RWPE2 (cell line): ENCODE results near the gene WDR27.

Experiments used
- ATAC-seq: fragments of 200-7000 bp; cut with Tn5 transposase; 3 replicates; pipeline ENCODE4 v1.9.1; 2021; ENCODE audit warnings: low read depth
- DNase-seq: peaks from one replicate; pipeline ENCODE4 v3.0.0-alpha.2; 2020; ENCODE audit warnings: low spot score
- H3K27ac ChIP-seq: fragments of 450-650 bp; 2 replicates; pipeline ENCODE4 v1.5.1; 2017; ENCODE audit warnings: mild to moderate bottlenecking; ENCODE audit not compliant: poor library complexity, severe bottlenecking
- H3K27me3 ChIP-seq: fragments of 250-450 bp; sonication (Bioruptor Pico); 2 replicates; pipeline ENCODE4 v1.5.1; 2021; ENCODE audit warnings: mild to moderate bottlenecking, moderate library complexity; ENCODE audit not compliant: insufficient read depth, poor library complexity, severe bottlenecking
- H3K36me3 ChIP-seq: fragments of 250-450 bp; sonication (Bioruptor Pico); 2 replicates; pipeline ENCODE4 v1.5.1; 2020; ENCODE audit warnings: low read depth, mild to moderate bottlenecking, moderate library complexity
- H3K4me1 ChIP-seq: fragments of 250-450 bp; sonication (Bioruptor Pico); 2 replicates; pipeline ENCODE4 v1.5.1; 2021; ENCODE audit warnings: mild to moderate bottlenecking, moderate library complexity; ENCODE audit not compliant: insufficient read depth, poor library complexity, severe bottlenecking
- H3K4me3 ChIP-seq: fragments of 250-450 bp; sonication (Bioruptor Pico); 2 replicates; pipeline ENCODE4 v1.5.1; 2021; ENCODE audit warnings: mild to moderate bottlenecking, moderate library complexity; ENCODE audit not compliant: severe bottlenecking
- H3K9me3 ChIP-seq: fragments of 250-450 bp; sonication (Bioruptor Pico); 2 replicates; pipeline ENCODE4 v1.5.1; 2021; ENCODE audit warnings: mild to moderate bottlenecking, moderate library complexity; ENCODE audit not compliant: severe bottlenecking
- TF ChIP-seq, protein P1 (sequence below): fragments of 450-650 bp; IDR thresholded peaks from one replicate; pipeline ENCODE4 v1.5.1; 2017; ENCODE audit warnings: mild to moderate bottlenecking, moderate library complexity; ENCODE audit not compliant: poor library complexity, severe bottlenecking

WDR27 gene

DNA sequence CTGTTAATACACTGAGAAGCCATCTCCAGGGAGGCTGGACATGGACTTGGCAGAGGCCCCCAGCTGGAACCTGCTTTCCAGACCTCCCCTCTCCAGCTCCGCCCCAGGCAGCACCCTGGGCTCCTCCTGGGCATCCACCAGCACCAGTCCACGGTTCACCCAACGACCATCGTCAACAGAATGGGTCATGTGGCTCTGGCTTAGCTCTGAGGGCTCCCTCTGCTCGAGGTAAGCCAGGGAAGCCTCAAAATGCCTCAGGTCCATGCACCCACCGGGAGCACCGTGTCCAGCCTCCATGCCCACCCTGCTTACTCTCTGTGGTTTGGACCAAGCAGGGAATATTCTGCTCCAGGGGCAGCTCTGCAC lies 40.5 kb downstream of the WDR27 start:
- Histone ChIP-seq H3K4me3 (no peak overlapping the region), H3K36me3 (peaks cover 32% of the 10 kb centered on the region), H3K27me3 (no peaks in the 10 kb centered on the region), H3K4me1 (no peaks in the 10 kb centered on the region), H3K27ac (no peak overlapping the region), H3K9me3 (no peaks in the 10 kb centered on the region)
- ATAC-seq (no peak), DNase-seq (no peak)
- TF ChIP-seq, protein P1, sequence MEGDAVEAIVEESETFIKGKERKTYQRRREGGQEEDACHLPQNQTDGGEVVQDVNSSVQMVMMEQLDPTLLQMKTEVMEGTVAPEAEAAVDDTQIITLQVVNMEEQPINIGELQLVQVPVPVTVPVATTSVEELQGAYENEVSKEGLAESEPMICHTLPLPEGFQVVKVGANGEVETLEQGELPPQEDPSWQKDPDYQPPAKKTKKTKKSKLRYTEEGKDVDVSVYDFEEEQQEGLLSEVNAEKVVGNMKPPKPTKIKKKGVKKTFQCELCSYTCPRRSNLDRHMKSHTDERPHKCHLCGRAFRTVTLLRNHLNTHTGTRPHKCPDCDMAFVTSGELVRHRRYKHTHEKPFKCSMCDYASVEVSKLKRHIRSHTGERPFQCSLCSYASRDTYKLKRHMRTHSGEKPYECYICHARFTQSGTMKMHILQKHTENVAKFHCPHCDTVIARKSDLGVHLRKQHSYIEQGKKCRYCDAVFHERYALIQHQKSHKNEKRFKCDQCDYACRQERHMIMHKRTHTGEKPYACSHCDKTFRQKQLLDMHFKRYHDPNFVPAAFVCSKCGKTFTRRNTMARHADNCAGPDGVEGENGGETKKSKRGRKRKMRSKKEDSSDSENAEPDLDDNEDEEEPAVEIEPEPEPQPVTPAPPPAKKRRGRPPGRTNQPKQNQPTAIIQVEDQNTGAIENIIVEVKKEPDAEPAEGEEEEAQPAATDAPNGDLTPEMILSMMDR: no peak

DNA sequence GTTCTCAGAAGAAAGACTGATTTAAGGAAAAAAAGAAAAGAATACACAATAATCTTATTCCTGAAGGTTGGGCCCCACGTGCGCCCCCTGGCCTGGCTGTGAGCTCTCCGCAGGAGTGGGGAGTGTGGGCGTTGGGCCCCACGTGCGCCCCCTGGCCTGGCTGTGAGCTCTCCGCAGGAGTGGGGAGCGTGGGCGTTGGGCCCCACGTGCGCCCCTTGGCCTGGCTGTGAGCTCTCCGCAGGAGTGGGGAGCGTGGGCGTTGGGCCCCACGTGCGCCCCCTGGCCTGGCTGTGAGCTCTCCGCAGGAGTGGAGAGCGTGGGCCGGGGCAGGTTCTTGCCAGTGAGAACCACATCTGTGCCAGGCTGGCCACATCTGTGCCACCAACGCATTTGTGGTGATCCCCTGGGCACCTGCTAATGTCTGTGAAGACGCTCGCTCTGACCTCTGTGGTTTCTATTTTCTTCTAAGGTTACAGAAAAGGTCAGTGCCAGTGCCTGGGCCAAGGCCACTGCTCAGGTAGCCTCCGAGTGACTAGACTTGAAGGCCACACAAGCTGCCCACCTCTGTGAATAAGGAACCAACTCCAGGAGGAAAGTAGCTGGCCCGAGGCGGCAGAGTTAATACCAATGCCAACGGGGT lies 41.0 kb downstream of the WDR27 start:
- H3K36me3 ChIP-seq: peaks cover 27% of the 10 kb centered on the region
- H3K27ac ChIP-seq: no peak overlapping the region
- H3K9me3 ChIP-seq: no peaks in the 10 kb centered on the region
- ATAC-seq (no peak), DNase-seq (no peak)
- TF ChIP-seq, protein P1: no peak
- H3K4me3 ChIP-seq: no peak overlapping the region
- no peaks in the 10 kb centered on the region for H3K27me3 ChIP-seq
- no peaks in the 10 kb centered on the region for H3K4me1 ChIP-seq

DNA sequence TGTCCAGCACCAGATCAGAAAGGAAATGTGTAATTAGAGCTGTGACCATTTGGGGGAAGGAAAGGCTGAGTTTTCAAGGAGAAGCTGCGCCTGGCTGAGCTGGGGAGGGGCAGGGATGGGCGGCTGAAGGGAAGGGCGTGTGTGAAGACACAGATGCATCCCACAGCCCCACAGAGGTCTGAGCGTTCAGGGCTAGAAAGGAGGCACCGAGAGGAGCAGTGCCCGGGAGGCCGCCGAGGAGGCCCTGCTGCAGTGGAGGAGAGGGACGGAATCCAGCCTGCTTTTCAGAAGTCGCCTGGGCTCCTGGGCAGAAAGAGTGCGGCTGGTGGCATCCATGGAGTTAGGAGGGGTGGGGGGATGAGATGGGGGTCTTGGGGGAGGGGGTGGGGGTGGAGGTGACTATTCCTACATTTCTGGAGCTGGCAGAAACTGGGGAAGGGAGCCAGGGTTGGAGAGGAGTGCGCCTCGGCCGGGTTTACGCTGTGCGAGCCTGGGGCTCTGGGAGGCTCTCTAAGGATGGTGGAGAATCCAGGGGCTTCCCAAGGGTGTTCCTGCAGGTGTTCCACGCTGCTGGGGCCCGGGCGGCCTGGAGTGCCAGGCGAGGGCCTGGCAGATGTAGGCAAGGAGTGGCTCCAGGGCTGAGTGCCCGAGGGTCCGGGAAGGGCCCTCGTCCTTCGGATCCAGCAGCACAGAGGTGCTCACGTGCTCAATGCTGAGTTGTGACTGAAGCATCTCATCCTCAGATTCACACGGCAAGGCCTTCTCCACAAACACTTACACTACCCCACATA lies 41.8 kb downstream of the WDR27 start:
- Histone ChIP-seq H3K27me3 (no peaks in the 10 kb centered on the region), H3K4me3 (no peak overlapping the region), H3K36me3 (peaks cover 23% of the 10 kb centered on the region), H3K4me1 (no peaks in the 10 kb centered on the region), H3K9me3 (no peaks in the 10 kb centered on the region), H3K27ac (no peak overlapping the region)
- DNase-seq (no peak), ATAC-seq (no peak)
- TF ChIP-seq, protein P1: no peak

DNA sequence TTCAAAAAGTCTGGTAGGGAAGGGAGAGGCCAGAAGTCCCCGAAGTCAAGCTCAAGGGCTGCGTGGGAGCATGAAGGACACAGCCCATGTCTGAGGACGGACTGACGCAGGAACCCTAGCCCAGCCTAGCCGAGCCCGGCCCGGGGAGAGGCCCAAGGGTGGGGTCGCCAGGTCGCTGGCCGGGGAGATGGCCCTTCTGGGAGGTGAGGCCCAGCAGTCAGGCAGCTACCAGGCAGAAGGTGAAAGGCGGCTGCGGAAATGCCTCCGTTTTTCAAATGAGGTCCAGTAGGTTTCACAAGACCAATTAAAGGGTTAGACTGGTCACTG lies 44.6 kb downstream of the WDR27 start:
- no peak overlapping the region for H3K27ac ChIP-seq
- no peak for ATAC-seq
- peaks cover 7% of the 10 kb centered on the region for H3K36me3 ChIP-seq
- no peaks in the 10 kb centered on the region for H3K27me3 ChIP-seq
- TF ChIP-seq, protein P1: no peak
- no peaks in the 10 kb centered on the region for H3K9me3 ChIP-seq
- DNase-seq: no peak
- H3K4me3 ChIP-seq: no peak overlapping the region
- H3K4me1 ChIP-seq: no peaks in the 10 kb centered on the region

DNA sequence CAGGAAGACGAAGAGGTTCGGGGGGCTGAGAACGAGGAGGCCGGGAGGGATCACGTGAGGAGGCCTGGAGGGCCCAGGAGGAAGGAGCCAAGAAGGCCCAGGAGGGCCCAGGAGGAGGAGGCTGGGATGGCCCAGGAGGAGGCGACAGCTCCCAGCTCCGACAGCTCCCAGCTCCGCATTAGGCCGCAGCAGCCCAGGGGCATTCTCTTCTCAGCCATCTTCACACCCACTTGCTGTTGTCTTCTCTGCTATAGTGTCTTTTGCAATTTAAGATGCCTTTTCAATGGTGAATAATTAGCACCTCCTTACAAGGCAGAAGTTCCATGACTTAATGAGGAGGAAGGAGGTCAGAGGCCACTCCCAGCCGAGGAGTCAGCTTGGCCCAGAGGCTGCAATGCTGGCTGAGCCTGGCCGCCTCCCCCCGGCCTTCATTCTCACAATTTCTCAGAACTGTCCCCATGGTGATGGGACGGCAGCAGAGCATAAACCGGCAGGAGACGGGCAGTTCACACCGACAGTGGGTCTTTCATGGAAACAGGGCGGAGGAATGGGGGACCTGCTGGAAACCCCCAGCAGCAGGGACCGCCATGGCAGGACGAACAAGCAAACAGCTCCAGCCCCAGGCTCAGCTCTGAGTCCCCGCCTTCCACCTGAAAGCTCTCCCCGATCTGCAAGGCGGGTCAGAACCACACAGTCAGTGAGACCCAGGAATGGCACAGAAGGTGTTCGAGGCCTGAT lies 45.1 kb downstream of the WDR27 start:
- TF ChIP-seq, protein P1: no peak
- peaks cover 7% of the 10 kb centered on the region for H3K36me3 ChIP-seq

More for the DNA sequence above, 45.1 kb downstream of the WDR27 start:
- Histone ChIP-seq H3K4me1 (no peaks in the 10 kb centered on the region), H3K4me3 (no peak overlapping the region), H3K27me3 (no peaks in the 10 kb centered on the region), H3K9me3 (no peaks in the 10 kb centered on the region), H3K27ac (no peak overlapping the region)
- DNase-seq: no peak
- no peak for ATAC-seq
